Astrocyte of the cerebellum (primary cell): Measurements from ENCODE around the gene HAVCR2.

Experiments used
- DNase-seq: peaks from one replicate; pipeline ENCODE4 v3.0.0-alpha.2; 2011; ENCODE audit warnings: low read depth
- H3K4me3 ChIP-seq: 2 replicates; pipeline ENCODE4 v1.5.1; 2011; ENCODE audit warnings: mild to moderate bottlenecking, low read depth, low read length, moderate library complexity
- in situ Hi-C: cut with HindIII; loops from 2 replicates; pipeline ENCODE4 v1.10.0; 2017; ENCODE audit warnings: low sequenced_read_pairs
- TF ChIP-seq, protein P1 (sequence below): IDR thresholded peaks from 2 replicates; pipeline ENCODE4 v1.5.1; 2012; ENCODE audit warnings: low read length, low read depth, moderate library complexity, mild to moderate bottlenecking; ENCODE audit errors: missing control alignments

HAVCR2 gene

GRCh38 chr5:157116483-157116954, 7.7 kb upstream of the HAVCR2 start:
- in situ Hi-C loops, result no loop called here
- TF ChIP-seq, protein P1, sequence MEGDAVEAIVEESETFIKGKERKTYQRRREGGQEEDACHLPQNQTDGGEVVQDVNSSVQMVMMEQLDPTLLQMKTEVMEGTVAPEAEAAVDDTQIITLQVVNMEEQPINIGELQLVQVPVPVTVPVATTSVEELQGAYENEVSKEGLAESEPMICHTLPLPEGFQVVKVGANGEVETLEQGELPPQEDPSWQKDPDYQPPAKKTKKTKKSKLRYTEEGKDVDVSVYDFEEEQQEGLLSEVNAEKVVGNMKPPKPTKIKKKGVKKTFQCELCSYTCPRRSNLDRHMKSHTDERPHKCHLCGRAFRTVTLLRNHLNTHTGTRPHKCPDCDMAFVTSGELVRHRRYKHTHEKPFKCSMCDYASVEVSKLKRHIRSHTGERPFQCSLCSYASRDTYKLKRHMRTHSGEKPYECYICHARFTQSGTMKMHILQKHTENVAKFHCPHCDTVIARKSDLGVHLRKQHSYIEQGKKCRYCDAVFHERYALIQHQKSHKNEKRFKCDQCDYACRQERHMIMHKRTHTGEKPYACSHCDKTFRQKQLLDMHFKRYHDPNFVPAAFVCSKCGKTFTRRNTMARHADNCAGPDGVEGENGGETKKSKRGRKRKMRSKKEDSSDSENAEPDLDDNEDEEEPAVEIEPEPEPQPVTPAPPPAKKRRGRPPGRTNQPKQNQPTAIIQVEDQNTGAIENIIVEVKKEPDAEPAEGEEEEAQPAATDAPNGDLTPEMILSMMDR, result no peak
- no peak for DNase-seq
- H3K4me3 ChIP-seq, result no peak overlapping the region

DNA sequence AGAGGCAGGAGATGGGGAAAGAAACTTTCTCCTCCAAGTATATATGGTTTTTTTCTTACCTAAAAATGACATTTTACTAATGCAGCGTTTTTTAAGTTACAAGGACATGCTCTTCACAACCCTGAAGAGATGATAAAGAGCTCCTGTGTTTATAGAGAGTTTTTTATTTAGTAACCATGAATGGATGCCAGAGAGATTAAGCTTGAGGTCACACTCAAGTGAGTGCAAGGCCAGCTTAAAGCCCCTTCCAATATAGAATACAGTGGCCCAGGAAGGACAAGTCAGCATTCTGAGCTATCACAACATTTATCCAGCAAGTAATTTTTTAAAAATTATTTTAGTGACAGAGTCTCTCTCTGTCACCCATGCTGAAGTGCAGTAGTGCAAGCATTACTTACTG, 6.7 kb upstream of the HAVCR2 start:
- no peak for DNase-seq
- H3K4me3 ChIP-seq, result no peak overlapping the region
- in situ Hi-C loops, result no loop called here
- TF ChIP-seq, protein P1, result no peak

- in situ Hi-C loops, result no loop called here
- H3K4me3 ChIP-seq, result no peak overlapping the region
- DNase-seq, result no peak
- TF ChIP-seq, protein P1, result no peak
Observed at GRCh38 chr5:157115012-157115411, 6.2 kb upstream of the HAVCR2 start.

- in situ Hi-C loops, result no loop called here
- no peak for DNase-seq
Observed at GRCh38 chr5:157113002-157113401, 4.2 kb upstream of the HAVCR2 start.

GRCh38 chr5:157109744-157110143, 900 bp upstream of the HAVCR2 start:
- no peak for DNase-seq
- TF ChIP-seq, protein P1, result no peak
- no peak overlapping the region for H3K4me3 ChIP-seq
- in situ Hi-C loops, result no loop called here

More at GRCh38 chr5:157113002-157113401, 4.2 kb upstream of the HAVCR2 start:
- TF ChIP-seq, protein P1, result no peak
- no peak overlapping the region for H3K4me3 ChIP-seq

DNA sequence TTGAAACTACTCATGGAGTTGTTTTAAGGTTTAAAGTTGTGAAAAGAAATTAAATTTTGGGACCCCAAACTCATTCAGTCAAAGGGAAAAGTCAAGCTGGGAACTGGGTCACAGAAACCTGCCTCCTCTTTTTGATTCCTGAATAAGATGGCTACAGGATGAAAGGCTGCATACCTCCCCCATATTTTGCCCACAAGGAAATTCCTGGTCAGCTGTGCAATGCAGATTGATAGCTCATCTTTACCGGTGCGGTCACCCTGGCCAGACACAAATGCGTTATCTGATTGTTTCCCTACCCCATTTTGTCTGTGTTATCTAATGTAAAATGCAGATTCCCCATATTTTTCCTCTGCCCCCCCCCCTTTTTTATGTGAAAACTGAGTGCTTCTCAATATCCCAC, 1.3 kb downstream of the HAVCR2 start:
- no peak for DNase-seq
- in situ Hi-C loops, result no loop called here
- no peak overlapping the region for H3K4me3 ChIP-seq
- TF ChIP-seq, protein P1, result no peak
